GM19467 (cell line): ENCODE results near the gene PNPLA7.
"Not testable (repeated sequence)": the region's sequence is repeated elsewhere in the genome, so short reads cannot be mapped to it uniquely, and the experiment has no call there.

Source experiments
- ATAC-seq: cut with Tn5 transposase; IDR thresholded peaks from one replicate; pipeline ENCODE4 v1.9.1; 2021; ENCODE audit warnings: mild to moderate bottlenecking, moderate library complexity; ENCODE audit not compliant: unreplicated experiment

PNPLA7 gene

GRCh38 chr9:137575716-137576411, 25.7 kb upstream of the PNPLA7 start:
- no peak for ATAC-seq

GRCh38 chr9:137575364-137575715, 25.1 kb upstream of the PNPLA7 start:
- ATAC-seq = no peak

DNA sequence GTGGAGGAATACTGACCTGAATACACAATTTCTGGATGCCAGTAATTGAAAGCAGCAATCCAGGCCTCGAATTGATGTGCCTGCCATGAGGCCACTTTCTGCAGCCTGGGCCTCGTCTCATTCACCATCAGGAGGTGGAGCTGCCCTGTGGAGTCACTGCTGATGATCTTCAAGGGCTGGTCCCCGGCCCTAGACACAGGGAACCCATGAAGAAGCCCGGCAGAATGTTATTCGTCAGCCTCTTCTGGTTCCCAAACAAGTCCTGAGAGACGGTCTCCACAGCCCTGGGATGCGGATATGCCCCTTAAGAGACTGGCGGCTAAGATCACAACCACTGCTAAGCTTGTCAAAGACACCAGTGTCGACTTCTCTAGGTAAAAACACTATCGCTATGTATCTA, 24.0 kb upstream of the PNPLA7 start:
- no peak for ATAC-seq

- ATAC-seq = no peak
Observed at GRCh38 chr9:137570566-137570965, 20.4 kb upstream of the PNPLA7 start.

DNA sequence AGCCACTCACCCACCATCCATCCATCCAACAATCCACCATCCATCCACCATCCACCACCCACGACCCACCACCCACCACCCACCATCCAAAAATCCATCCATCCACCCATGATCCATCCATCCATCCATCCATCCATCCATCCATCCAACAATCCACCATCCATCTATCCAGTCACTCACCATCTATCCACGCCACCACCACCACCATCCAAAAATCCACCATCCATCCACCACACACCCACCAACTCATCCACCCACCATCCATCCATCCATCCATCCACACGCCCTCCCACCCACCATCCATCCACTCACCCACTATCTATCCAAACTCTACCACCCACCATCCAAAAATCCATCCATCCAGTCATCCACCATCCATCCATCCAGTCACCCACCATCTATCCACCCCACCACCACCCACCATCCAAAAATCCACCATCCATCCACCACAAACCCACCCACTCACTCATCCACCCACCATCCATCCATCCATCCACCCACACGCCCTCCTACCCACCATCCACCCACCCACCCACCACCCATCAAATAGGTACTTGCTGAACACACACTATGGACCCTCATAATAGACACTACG, 19.5 kb upstream of the PNPLA7 start:
- ATAC-seq = no peak

DNA sequence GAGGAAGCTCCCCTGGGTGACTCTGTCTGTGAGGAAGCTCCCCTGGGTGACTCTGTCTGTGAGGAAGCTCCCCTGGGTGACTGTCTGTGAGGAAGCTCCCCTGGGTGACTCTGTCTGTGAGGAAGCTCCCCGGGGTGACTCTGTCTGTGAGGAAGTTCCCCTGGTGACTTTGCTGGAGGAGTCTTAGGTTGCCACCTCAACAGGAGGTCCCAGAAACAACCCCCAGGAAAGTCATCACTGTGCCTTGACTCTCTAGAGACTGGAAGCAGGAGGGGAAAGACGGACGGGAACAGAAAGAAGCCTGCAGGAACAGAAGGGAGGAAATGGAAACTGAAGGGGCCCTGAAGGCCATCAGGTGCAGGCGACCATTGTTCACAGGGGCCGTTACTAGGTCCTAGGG, 18.2 kb upstream of the PNPLA7 start:
- ATAC-seq = not testable (repeated sequence)

DNA sequence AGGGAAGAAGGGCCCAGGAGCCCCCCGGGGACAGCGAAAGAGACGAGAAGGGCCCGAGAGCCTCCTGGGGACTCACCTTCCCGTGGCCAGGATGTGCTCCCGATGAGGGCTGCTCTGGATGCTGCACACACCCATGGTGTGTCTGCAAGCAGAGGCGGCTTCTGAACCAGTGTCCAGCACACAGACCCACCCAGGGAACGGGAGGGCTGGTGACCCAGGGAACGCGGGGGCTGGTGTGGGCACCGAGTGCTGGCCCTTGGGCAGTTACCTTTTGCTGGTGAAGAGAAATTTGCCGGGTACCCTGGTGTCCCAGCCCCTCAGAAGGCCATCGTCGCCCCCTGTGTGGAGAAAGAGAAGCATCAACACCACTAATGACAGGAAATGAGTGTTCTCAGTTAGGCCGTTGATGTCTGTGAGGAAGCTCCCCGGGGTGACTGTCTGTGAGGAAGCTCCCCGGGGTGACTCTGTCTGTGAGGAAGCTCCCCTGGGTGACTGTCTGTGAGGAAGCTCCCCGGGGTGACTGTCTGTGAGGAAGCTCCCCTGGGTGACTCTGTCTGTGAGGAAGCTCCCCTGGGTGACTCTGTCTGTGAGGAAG, 14.7 kb upstream of the PNPLA7 start:
- ATAC-seq = no peak

DNA sequence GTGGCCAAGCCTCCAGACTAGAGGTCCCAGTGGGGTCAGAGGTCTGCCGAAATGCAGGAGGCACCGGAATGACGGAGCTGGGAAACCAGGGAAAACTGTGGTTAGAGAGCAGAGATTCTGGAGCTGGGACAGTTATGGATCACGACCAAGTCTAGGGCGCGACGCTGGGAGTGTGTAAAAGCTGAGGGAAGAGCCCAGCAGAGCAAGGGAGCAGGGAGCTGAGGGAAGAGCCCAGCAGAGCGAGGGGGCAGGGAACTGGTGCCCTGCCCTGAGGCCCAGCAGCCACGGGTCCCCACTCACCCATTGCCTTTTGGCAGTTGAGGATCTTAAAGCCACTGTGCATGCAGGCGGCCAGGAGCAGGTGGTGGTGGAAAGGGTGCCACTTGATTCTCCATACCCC, 13.9 kb upstream of the PNPLA7 start:
- ATAC-seq = no peak

- ATAC-seq = no peak
Observed at GRCh38 chr9:137558127-137558526, 7.9 kb upstream of the PNPLA7 start.

- no peak for ATAC-seq
Observed at GRCh38 chr9:137556069-137556838, 6.1 kb upstream of the PNPLA7 start.

DNA sequence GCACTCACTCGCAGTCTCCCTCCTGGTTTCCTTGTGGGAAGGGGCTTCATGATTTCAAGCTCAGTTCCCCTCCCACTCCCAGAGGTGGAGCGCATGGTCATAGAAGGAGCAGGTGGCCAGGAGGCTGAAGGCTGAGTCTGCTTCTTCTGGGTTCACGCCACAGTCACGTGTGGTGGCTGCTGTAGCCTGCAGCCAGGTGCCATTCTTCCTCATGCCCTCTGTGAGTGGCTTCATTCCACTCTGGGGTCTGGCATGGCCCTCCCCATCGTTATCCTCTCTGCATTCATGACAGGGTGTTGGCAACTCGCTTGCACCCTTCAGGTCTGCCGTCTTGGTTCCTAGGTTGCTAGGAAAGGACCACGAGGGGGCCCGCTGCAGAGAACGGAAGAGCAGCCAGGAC, 5.0 kb upstream of the PNPLA7 start:
- no peak for ATAC-seq

- no peak for ATAC-seq
Observed at GRCh38 chr9:137554349-137554748, 4.1 kb upstream of the PNPLA7 start.

DNA sequence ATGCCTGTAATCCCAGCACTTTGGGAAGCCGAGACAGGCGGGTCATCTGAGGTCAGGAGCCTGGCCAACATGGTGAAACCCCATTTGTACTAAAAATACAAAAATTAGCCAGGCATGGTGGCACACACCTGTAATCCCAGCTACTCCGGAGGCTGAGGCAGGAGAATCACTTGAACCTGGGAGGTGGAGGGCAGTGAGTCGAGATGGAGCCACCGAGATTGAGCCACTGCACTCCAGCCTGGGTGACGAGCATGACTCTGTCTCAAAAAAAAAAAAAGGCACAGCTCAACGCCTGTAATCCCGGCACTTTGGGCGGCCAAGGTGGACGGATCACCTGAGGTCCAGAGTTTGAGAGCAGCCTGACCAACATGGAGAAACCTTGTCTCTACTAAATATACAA, 3.5 kb upstream of the PNPLA7 start:
- ATAC-seq = not testable (repeated sequence)

DNA sequence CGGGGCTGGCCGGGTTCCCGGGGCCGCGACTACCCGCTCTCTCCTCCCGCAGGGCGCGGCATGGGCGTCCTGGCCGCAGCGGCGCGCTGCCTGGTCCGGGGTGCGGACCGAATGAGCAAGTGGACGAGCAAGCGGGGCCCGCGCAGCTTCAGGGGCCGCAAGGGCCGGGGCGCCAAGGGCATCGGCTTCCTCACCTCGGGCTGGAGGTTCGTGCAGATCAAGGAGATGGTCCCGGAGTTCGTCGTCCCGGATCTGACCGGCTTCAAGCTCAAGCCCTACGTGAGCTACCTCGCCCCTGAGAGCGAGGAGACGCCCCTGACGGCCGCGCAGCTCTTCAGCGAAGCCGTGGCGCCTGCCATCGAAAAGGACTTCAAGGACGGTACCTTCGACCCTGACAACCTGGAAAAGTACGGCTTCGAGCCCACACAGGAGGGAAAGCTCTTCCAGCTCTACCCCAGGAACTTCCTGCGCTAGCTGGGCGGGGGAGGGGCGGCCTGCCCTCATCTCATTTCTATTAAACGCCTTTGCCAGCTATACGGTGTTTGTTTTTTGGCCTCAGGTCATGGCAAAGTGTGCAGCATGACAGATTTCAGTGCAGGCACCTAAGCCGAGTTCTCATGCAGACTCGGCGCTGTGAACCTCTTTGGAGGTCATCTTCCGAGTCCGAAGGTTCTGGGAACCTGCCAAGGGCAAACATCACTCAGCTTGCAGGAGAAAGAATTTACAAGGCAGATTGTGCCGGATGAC, 2.0 kb upstream of the PNPLA7 start:
- peak; percentile 23 for ATAC-seq

- peak; percentile 81 for ATAC-seq
Observed at GRCh38 chr9:137551264-137552021, 1.2 kb upstream of the PNPLA7 start, which contains the start of gene MRPL41. MRPL41 (plus strand) TSS chr9:137551879; CDS start chr9:137552082, 203 bp downstream.

- not testable (repeated sequence) for ATAC-seq
Observed at GRCh38 chr9:137550958-137551263, 709 bp upstream of the PNPLA7 start.

GRCh38 chr9:137547687-137548543, 2.3 kb downstream of the PNPLA7 start:
- ATAC-seq = no peak

GRCh38 chr9:137545123-137545522, 5.1 kb downstream of the PNPLA7 start:
- ATAC-seq = no peak

DNA sequence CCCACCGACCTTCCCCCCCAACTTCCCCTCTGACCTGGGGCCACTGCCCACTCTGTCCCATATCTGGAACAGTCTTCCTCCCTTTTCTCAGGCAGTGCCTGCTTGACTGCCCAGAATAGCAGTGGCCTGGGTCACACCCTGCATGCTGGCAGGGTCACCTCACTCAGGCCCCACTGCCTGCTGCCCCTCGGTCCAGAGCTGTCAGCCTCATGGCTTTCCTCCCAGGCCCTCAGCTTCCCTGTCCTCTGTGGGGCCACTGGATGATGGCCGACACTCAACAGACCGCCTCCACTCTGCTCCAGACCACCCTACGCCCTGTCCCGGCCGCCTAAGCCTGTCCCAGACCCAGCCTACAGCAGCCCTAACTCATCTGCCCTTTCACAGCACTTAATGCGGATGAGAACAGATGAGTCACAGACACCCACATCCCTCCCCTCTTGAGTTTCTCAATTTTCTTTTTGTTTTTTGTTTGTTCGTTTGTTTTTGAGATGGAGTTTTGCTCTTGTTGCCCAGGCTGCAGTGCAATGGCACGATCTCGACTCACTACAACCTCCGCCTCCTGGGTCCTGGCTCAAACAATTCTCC, 5.9 kb downstream of the PNPLA7 start:
- ATAC-seq = no peak
